Ecto neural progenitor cell (in vitro differentiated cells): ENCODE data around the gene PHAF1.

ENCODE experiments used
- DNase-seq: peaks from one replicate; pipeline ENCODE4 v3.0.0-alpha.2; 2018; ENCODE audit warnings: low spot score

PHAF1 gene

DNA sequence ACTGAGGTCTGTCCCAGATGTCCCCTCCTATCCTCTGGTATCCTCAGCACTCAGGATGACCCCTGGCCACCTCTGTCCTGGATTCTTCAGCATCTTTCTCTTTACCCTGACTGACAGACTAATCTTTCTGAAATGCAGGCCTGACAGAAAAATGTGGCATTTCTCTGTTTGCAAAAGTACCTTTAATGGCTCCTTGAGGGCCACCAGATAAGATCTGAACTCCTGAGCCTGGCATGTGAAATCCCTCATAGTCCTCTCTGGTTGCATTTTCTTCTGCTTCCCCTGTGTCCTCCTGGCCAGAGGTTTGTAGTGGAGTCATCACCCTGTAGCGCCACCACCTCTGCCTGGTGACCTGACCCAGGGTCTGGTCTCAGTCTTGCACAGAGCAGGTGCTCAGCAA is 87.1 kb downstream of the PHAF1 start:
- DNase-seq: no peak

DNA sequence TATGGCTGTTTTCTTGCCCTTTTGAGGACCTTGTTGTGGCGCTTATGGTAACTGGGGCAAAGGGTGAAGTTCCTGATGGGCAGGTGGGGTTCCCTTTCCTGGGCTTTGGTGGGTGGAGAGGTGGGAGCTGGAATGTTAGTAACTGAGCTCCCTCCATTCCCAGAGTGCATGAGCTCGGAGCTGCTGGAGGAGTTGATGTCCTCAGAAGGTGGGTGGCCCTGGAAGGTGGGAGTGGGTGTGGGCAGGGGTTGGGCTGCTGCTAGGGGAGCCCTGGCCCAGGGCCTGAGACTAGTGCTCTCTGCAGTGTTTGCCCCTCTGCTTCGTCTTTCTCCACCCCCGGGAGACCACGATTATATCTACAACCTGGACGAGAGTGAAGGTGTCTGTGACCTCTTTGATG is 88.0 kb downstream of the PHAF1 start:
- DNase-seq: no peak
